Measurements from ENCODE around the gene ELOVL5. TPM values are rescaled to one million over a fixed set of nuclear protein-coding genes. Genes with fewer than 3 reads are reported as not detected.

The ELOVL5 gene
- total RNA-seq, 4 donors from 2014 or later: 178 to 351 (median 263) TPM

- no peak for TF ChIP-seq CTCF (IDR thresholded peaks at IDR 0.05; ENCODE audit: low read depth)
These were observed 101.8 kb downstream of the ELOVL5 start for GRCh38 chr6:53246924-53247323.

GRCh38 chr6:53244958-53245357, 103.8 kb downstream of the ELOVL5 start:
- no peak for TF ChIP-seq CTCF (IDR thresholded peaks at IDR 0.05; ENCODE audit: low read depth)

- TF ChIP-seq CTCF (IDR thresholded peaks at IDR 0.05; ENCODE audit: low read depth): no peak
These were observed 104.3 kb downstream of the ELOVL5 start for GRCh38 chr6:53244399-53244931.

- no peak for TF ChIP-seq CTCF (IDR thresholded peaks at IDR 0.05; ENCODE audit: low read depth)
These were observed 106.8 kb downstream of the ELOVL5 start for GRCh38 chr6:53241938-53242337.

GRCh38 chr6:53240761-53241160, 108.0 kb downstream of the ELOVL5 start:
- TF ChIP-seq CTCF (IDR thresholded peaks at IDR 0.05; ENCODE audit: low read depth): no peak

- TF ChIP-seq CTCF (IDR thresholded peaks at IDR 0.05; ENCODE audit: low read depth): no peak
These were observed 108.6 kb downstream of the ELOVL5 start for GRCh38 chr6:53240139-53240538.

- TF ChIP-seq CTCF (IDR thresholded peaks at IDR 0.05; ENCODE audit: low read depth): no peak
These were observed 109.2 kb downstream of the ELOVL5 start for GRCh38 chr6:53239526-53239925.

Measured in subcutaneous adipose tissue (tissue), 4 donors.